MG63 (cell line): Measurements from ENCODE around the gene PCDHA4. TPM values are rescaled to one million over a fixed set of nuclear protein-coding genes. Genes with fewer than 3 reads are reported as not detected.
"Not testable (repeated sequence)": the region's sequence is repeated elsewhere in the genome, so short reads cannot be mapped to it uniquely, and the experiment has no call there.

Experiments used
- DNase-seq: peaks from one replicate; pipeline ENCODE4 v3.0.0-alpha.2; 2020
- H3K27me3 ChIP-seq: fragments of 250-450 bp; sonication (Bioruptor Pico); 2 replicates; pipeline ENCODE4 v1.5.1; 2020; ENCODE audit warnings: mild to moderate bottlenecking, moderate library complexity
- H3K36me3 ChIP-seq: fragments of 250-450 bp; sonication (Bioruptor Pico); 2 replicates; pipeline ENCODE4 v1.5.1; 2020; ENCODE audit warnings: mild to moderate bottlenecking, moderate library complexity
- H3K4me3 ChIP-seq: fragments of 250-450 bp; sonication (Bioruptor Pico); 2 replicates; pipeline ENCODE4 v1.5.1; 2020; ENCODE audit warnings: mild to moderate bottlenecking, moderate library complexity
- H3K9me3 ChIP-seq: fragments of 250-450 bp; sonication (Bioruptor Pico); 2 replicates; pipeline ENCODE4 v1.5.1; 2020; ENCODE audit warnings: mild to moderate bottlenecking, moderate library complexity
- total RNA-seq: library from RNA; depleted of rRNA; stranded (reverse); fragments of >200 nt; shearing (Covaris generic); gene quantifications from 2 replicates; pipeline ENCODE4 v1.2.3, GENCODE V29; 2014; ENCODE audit warnings: low replicate concordance

The PCDHA4 gene
- total RNA-seq, 1 experiment from 2014 or later = not detected

DNA sequence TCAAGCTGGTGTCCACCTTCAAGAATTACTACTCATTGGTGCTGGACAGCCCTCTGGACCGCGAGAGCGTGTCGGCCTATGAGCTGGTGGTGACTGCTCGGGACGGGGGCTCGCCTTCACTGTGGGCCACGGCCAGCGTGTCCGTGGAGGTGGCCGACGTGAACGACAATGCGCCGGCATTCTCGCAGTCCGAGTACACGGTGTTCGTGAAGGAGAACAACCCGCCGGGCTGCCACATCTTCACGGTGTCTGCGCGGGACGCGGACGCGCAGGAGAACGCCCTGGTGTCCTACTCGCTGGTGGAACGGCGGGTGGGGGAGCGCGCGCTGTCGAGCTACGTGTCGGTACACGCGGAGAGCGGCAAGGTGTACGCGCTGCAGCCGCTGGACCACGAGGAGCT lies 4.5 kb upstream of the PCDHA4 start:
- DNase-seq, H3K4me3 ChIP-seq, H3K36me3 ChIP-seq, H3K9me3 ChIP-seq, H3K27me3 ChIP-seq: not testable (repeated sequence)

DNA sequence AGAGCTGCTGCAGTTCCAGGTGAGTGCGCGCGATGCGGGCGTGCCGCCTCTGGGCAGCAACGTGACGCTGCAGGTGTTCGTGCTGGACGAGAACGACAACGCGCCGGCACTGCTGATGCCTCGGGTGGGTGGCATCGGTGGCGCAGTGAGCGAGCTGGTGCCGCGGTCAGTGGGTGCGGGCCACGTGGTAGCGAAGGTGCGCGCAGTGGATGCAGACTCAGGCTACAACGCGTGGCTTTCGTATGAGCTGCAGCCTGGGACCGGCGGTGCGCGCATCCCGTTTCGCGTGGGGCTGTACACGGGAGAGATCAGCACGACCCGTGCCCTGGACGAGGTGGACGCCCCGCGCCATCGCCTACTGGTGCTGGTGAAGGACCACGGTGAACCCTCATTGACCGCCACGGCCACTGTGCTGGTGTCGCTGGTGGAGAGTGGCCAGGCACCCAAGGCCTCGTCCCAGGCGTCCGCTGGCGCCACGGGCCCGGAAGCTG lies 4.0 kb upstream of the PCDHA4 start:
- H3K27me3 ChIP-seq = no peaks in the 10 kb centered on the region
- no peaks in the 10 kb centered on the region for H3K36me3 ChIP-seq
- peaks cover 8% of the 10 kb centered on the region for H3K9me3 ChIP-seq
- DNase-seq = no peak
- H3K4me3 ChIP-seq = no peak overlapping the region

DNA sequence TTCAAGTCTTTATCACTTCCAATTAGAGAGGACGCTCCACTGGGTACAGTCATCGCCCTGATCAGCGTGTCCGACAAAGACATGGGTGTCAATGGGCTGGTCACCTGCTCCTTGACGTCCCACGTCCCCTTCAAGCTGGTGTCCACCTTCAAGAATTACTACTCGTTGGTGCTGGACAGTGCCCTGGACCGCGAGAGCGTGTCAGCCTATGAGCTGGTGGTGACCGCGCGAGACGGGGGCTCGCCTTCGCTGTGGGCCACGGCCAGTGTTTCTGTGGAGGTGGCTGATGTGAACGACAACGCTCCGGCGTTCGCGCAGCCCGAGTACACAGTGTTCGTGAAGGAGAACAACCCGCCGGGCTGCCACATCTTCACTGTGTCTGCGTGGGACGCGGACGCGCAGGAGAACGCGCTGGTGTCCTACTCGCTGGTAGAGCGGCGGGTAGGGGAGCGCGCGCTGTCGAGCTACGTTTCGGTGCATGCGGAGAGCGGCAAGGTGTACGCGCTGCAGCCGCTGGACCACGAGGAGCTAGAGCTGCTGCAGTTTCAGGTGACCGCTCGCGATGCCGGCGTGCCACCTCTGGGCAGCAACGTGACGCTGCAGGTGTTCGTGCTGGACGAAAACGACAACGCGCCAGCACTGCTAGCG lies 1.5 kb downstream of the PCDHA4 start:
- not testable (repeated sequence) for DNase-seq, H3K4me3 ChIP-seq, H3K36me3 ChIP-seq, H3K27me3 ChIP-seq, H3K9me3 ChIP-seq

DNA sequence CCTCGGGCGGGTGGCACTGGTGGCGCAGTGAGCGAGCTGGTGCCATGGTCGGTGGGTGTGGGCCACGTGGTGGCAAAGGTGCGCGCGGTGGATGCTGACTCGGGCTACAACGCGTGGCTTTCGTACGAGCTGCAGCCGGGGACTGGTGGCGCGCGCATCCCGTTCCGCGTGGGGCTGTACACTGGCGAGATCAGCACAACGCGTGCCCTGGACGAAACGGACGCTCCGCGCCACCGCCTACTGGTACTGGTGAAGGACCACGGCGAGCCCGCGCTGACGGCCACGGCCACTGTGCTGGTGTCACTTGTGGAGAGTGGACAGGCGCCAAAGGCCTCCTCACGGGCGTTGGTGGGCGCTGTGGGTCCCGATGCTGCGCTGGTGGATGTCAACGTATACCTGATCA lies 2.0 kb downstream of the PCDHA4 start:
- H3K9me3 ChIP-seq = 0 out of 2 replicates have a peak, but pooled peaks cover 2% of the 10 kb centered on the region
- H3K4me3 ChIP-seq = no peak overlapping the region
- no peaks in the 10 kb centered on the region for H3K36me3 ChIP-seq
- no peak for DNase-seq
- no peaks in the 10 kb centered on the region for H3K27me3 ChIP-seq

DNA sequence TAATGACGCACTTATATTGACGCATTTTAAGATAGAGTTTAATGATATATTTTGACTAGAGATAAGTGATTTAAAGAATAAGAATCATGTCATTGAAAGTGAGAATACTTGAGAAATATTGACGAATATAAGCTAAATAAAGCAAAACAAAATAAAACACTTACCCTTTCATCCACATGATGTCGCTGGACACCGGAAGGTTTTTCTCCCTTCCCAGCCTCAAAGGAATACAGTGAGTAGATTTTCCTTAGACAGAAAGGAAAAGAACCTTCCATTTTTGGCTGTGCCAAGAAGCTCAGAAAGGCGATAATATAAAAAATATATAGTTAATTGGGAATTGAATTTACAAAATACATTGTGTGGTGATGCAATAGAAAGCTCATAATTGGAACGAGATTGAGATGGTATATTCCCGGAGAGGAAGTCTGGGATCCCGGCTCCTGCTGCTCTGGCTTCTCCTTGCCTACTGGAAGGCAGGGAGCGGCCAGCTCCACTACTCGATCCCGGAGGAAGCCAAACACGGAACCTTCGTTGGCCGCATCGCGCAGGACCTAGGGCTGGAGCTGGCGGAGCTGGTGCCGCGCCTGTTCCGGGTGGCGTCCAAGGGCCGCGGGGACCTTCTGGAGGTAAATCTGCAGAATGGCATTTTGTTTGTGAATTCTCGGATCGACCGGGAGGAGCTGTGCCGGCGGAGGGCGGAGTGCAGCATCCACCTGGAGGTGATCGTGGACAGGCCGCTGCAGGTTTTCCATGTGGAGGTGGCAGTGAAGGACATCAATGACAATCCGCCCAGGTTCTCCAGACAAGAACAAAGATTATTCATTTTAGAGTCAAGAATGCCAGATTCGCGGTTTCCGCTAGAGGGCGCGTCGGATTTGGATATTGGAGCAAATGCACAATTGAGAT lies 14.8 kb downstream of the PCDHA4 start, which contains the start of gene PCDHA5:
PCDHA5 (plus strand) TSS at position 239 of the 906 bp plus-strand sequence.
- no peaks in the 10 kb centered on the region for H3K9me3 ChIP-seq
- DNase-seq = no peak
- no peak within 1 kb of the TSS for H3K4me3 ChIP-seq
- H3K27me3 ChIP-seq = 0 out of 2 replicates have a peak, but pooled peaks cover 2% of the 10 kb centered on the region
- H3K36me3 ChIP-seq = no peaks in the 10 kb centered on the region

DNA sequence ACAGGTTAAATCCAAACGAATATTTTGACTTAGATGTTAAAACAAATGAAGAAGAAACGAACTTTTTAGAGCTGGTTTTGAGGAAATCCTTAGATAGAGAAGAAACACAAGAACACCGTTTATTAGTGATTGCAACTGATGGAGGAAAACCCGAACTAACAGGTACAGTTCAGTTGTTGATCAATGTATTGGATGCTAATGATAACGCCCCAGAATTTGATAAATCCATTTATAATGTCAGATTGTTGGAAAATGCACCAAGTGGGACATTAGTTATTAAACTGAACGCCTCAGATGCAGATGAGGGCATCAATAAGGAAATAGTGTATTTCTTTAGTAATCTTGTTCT lies 15.4 kb downstream of the PCDHA4 start:
- no peaks in the 10 kb centered on the region for H3K9me3 ChIP-seq
- H3K36me3 ChIP-seq = no peaks in the 10 kb centered on the region
- H3K4me3 ChIP-seq = no peak overlapping the region
- H3K27me3 ChIP-seq = 0 out of 2 replicates have a peak, but pooled peaks cover 3% of the 10 kb centered on the region
- no peak for DNase-seq

DNA sequence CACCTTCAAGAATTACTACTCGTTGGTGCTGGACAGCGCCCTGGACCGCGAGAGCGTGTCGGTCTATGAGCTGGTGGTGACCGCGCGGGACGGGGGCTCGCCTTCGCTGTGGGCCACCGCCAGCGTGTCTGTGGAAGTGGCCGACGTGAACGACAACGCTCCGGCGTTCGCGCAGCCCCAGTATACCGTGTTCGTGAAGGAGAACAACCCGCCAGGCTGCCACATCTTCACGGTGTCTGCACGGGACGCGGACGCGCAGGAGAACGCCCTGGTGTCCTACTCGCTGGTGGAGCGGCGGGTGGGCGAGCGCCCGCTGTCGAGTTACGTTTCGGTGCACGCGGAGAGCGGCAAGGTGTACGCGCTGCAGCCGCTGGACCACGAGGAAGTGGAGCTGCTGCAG lies 16.1 kb downstream of the PCDHA4 start:
- H3K27me3 ChIP-seq, H3K4me3 ChIP-seq, H3K36me3 ChIP-seq, DNase-seq, H3K9me3 ChIP-seq: not testable (repeated sequence)

DNA sequence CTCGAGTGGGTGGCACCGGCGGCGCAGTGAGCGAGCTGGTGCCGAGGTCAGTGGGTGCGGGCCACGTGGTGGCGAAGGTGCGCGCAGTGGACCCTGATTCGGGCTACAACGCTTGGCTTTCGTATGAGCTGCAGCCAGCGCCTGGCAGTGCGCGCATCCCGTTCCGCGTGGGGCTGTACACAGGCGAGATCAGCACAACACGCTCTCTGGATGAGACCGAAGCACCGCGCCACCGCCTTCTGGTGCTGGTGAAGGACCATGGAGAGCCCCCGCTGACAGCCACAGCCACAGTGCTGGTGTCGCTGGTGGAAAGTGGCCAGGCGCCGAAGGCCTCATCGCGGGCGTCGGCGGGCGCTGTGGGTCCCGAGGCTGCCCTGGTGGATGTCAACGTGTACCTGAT lies 16.6 kb downstream of the PCDHA4 start:
- no peaks in the 10 kb centered on the region for H3K9me3 ChIP-seq
- no peaks in the 10 kb centered on the region for H3K36me3 ChIP-seq
- H3K4me3 ChIP-seq = no peak overlapping the region
- 0 out of 2 replicates have a peak, but pooled peaks cover 3% of the 10 kb centered on the region for H3K27me3 ChIP-seq
- no peak for DNase-seq

DNA sequence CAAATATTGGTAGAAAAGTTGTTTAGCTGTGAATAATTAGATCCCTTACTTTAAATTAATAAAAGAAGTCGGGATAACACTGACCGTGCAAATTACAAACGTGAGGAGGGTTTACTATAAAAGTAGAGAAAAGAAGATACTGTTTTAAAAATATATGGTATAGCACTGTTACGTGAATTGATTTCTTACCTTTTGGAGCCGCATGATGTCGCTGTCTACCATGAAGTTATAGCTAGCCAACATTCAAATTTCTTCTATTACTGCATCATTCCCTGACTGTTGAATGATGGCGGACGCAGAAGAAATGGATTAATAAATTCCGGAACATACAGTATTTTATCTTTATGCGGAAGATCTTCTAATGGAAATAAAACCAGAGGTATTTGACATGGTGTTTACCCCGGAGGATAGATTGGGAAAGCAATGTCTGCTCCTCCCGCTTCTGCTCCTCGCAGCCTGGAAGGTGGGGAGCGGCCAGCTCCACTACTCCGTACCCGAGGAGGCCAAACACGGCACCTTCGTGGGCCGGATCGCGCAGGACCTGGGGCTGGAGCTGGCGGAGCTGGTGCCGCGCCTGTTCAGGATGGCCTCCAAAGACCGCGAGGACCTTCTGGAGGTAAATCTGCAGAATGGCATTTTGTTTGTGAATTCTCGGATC lies 21.0 kb downstream of the PCDHA4 start, which contains the start of gene PCDHA6:
PCDHA6 (plus strand) TSS at position 257 of the 658 bp plus-strand sequence; CDS start at position 389, 132 bp downstream.
- DNase-seq = no peak
- H3K36me3 ChIP-seq = no peaks in the 10 kb centered on the region
- no peaks in the 10 kb centered on the region for H3K9me3 ChIP-seq
- H3K27me3 ChIP-seq = peaks cover 6% of the 10 kb centered on the region
- H3K4me3 ChIP-seq = no peak within 1 kb of the TSS

DNA sequence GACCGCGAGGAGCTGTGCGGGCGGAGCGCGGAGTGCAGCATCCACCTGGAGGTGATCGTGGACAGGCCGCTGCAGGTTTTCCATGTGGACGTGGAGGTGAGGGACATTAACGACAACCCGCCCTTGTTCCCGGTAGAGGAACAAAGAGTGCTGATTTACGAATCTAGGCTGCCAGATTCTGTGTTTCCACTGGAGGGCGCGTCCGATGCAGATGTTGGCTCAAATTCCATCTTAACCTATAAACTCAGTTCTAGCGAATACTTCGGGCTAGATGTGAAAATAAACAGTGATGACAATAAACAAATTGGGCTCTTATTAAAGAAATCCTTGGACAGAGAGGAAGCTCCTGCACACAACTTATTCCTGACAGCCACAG lies 21.5 kb downstream of the PCDHA4 start:
- Histone ChIP-seq H3K36me3 (no peaks in the 10 kb centered on the region), H3K27me3 (peaks cover 9% of the 10 kb centered on the region), H3K9me3 (no peaks in the 10 kb centered on the region), H3K4me3 (no peak overlapping the region)
- no peak for DNase-seq

DNA sequence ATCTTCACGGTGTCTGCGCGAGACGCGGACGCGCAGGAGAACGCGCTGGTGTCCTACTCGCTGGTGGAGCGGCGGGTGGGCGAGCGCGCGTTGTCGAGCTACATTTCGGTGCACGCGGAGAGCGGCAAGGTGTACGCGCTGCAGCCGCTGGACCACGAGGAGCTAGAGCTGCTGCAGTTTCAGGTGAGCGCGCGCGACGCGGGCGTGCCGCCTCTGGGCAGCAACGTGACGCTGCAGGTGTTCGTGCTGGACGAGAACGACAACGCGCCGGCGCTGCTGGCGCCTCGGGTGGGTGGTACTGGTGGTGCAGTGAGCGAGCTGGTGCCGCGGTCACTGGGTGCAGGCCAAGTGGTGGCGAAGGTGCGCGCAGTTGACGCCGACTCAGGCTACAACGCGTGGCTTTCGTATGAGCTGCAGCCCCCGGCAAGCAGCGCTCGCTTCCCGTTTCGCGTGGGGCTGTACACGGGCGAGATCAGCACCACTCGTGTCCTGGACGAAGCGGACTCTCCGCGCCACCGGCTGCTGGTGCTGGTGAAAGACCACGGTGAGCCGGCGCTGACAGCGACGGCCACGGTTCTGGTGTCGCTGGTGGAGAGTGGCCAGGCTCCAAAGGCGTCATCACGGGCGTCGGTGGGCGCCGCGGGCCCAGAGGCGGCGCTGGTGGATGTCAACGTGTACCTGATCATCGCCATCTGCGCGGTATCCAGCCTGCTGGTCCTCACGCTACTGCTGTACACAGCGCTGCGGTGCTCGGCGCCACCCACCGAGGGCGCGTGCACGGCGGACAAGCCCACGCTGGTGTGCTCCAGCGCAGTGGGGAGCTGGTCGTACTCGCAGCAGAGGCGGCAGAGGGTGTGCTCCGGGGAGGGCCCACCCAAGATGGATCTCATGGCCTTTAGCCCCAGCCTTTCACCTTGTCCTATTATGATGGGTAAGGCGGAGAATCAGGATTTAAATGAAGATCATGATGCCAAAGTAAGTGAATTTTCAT lies 22.9 kb downstream of the PCDHA4 start:
- DNase-seq, H3K27me3 ChIP-seq, H3K4me3 ChIP-seq, H3K36me3 ChIP-seq, H3K9me3 ChIP-seq: not testable (repeated sequence)

DNA sequence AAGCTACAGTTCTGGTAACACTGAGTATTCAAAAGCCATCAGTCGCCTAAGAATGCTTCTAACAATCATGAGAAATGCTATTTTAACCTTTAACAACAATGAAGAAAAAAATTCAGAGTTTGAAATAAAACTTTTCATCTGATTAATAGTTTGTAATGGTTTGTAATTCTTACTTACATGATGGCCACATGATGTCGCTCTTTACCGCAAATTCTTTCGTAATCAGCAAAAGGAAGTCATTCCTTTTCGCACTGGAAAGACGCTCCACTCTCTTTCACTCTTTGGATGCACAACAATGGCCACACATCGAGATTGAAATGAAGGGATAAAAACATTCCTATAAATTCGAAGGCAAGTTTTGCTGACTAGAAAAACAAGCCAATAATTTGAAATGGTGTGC lies 27.1 kb downstream of the PCDHA4 start, which contains the start of gene PCDHA7:
PCDHA7 (plus strand) TSS at position 277 of the 400 bp plus-strand sequence; CDS start at position 392, 115 bp downstream.
- Histone ChIP-seq H3K4me3 (no peak within 1 kb of the TSS), H3K9me3 (peaks cover 8% of the 10 kb centered on the region), H3K36me3 (no peaks in the 10 kb centered on the region), H3K27me3 (peaks cover 7% of the 10 kb centered on the region)
- no peak for DNase-seq

DNA sequence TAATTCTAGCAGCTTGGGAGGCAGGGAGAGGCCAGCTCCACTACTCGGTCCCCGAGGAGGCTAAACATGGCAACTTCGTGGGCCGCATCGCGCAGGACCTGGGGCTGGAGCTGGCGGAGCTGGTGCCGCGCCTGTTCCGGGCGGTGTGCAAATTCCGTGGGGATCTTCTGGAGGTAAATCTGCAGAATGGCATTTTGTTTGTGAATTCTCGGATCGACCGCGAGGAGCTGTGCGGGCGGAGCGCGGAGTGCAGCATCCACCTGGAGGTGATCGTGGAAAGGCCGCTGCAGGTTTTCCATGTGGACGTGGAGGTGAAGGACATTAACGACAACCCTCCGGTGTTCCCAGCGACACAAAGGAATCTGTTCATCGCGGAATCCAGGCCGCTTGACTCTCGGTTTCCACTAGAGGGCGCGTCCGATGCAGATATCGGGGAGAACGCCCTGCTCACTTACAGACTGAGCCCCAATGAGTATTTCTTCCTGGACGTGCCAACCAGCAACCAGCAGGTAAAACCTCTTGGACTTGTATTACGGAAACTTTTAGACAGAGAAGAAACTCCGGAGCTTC lies 27.7 kb downstream of the PCDHA4 start:
- H3K27me3 ChIP-seq, DNase-seq, H3K36me3 ChIP-seq, H3K4me3 ChIP-seq, H3K9me3 ChIP-seq: not testable (repeated sequence)

DNA sequence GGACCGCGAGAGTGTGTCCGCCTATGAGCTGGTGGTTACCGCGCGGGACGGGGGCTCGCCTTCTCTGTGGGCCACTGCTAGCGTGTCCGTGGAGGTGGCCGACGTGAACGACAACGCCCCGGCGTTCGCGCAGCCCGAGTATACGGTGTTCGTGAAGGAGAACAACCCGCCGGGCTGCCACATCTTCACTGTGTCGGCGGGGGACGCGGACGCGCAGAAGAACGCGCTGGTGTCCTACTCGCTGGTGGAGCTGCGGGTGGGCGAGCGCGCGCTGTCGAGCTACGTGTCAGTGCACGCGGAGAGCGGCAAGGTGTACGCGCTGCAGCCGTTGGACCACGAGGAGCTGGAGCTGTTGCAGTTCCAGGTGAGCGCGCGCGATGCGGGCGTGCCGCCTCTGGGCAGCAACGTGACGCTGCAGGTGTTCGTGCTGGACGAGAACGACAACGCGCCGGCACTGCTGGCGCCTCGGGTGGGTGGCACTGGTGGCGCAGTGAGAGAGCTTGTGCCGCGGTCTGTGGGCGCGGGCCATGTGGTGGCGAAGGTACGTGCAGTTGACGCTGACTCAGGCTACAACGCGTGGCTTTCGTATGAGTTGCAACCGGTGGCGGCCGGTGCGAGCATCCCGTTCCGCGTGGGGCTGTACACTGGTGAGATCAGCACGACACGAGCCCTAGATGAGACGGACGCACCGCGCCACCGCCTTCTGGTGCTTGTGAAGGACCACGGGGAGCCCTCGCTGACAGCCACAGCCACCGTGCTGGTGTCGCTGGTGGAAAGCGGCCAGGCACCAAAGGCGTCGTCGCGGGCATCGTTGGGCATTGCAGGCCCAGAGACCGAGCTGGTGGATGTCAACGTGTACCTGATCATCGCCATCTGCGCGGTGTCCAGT lies 29.0 kb downstream of the PCDHA4 start:
- no peaks in the 10 kb centered on the region for H3K36me3 ChIP-seq
- no peak overlapping the region for H3K4me3 ChIP-seq
- H3K27me3 ChIP-seq = peaks cover 10% of the 10 kb centered on the region
- peaks cover 10% of the 10 kb centered on the region for H3K9me3 ChIP-seq
- DNase-seq = no peak
